Measurements from ENCODE around the gene TAOK3. TPM values are rescaled to one million over a fixed set of nuclear protein-coding genes. Genes with fewer than 3 reads are reported as not detected.

TAOK3 gene
- total RNA-seq, 1 donor from 2014 or later = 59.5 TPM

- H3K4me1 Mint-ChIP-seq (ENCODE audit: low read depth) = no peaks in the 10 kb centered on the region
- H3K36me3 Mint-ChIP-seq (ENCODE audit: low read depth) = peaks cover 33% of the 10 kb centered on the region
- intact Hi-C loops (cut with micrococcal nuclease) = no loop called here
- no peak for DNase-seq (ENCODE audit: low spot score)
- H3K27ac Mint-ChIP-seq = no peak overlapping the region
- H3K27me3 Mint-ChIP-seq (ENCODE audit: insufficient read depth) = no peaks in the 10 kb centered on the region
- no peak overlapping the region for H3K4me3 Mint-ChIP-seq
- H3K9me3 Mint-ChIP-seq = no peaks in the 10 kb centered on the region
These were observed 18.7 kb upstream of the TAOK3 start for GRCh38 chr12:118391424-118391823.

- peak overlapping the region; percentile 95 for H3K27ac Mint-ChIP-seq
- intact Hi-C loops (cut with micrococcal nuclease) = loop anchor here (2.0 kb wide), 3 partner anchors 343 to 1639 kb away; partner anchors contain the start of genes RNFT2 and SPRING1
- peaks cover 10% of the 10 kb centered on the region for H3K36me3 Mint-ChIP-seq (ENCODE audit: low read depth)
- no peaks in the 10 kb centered on the region for H3K9me3 Mint-ChIP-seq
- H3K27me3 Mint-ChIP-seq (ENCODE audit: insufficient read depth) = no peaks in the 10 kb centered on the region
- H3K4me3 Mint-ChIP-seq = peak overlapping the region; percentile 97
- peaks cover 41% of the 10 kb centered on the region for H3K4me1 Mint-ChIP-seq (ENCODE audit: low read depth)
- DNase-seq (ENCODE audit: low spot score) = peak; percentile 67
These were observed 5.3 kb upstream of the TAOK3 start for GRCh38 chr12:118377884-118378470.

GRCh38 chr12:118377021-118377883 lies 4.5 kb upstream of the TAOK3 start:
- H3K4me3 Mint-ChIP-seq = peak overlapping the region; percentile 97
- H3K27me3 Mint-ChIP-seq (ENCODE audit: insufficient read depth) = peaks cover 2% of the 10 kb centered on the region
- peaks cover 43% of the 10 kb centered on the region for H3K4me1 Mint-ChIP-seq (ENCODE audit: low read depth)
- H3K36me3 Mint-ChIP-seq (ENCODE audit: low read depth) = peaks cover 10% of the 10 kb centered on the region
- intact Hi-C loops (cut with micrococcal nuclease) = loop anchor here (2.0 kb wide), 3 partner anchors 342 to 1638 kb away; partner anchors contain the start of genes RNFT2 and SPRING1
- no peaks in the 10 kb centered on the region for H3K9me3 Mint-ChIP-seq
- no peak for DNase-seq (ENCODE audit: low spot score)
- peak overlapping the region; percentile 95 for H3K27ac Mint-ChIP-seq

GRCh38 chr12:118376089-118377020 lies 3.6 kb upstream of the TAOK3 start, which contains the start of gene SUDS3:
SUDS3 (plus strand) TSS chr12:118376555; CDS start chr12:118376692, 137 bp downstream.
- H3K4me1 Mint-ChIP-seq (ENCODE audit: low read depth) = peaks cover 44% of the 10 kb centered on the region
- H3K27ac Mint-ChIP-seq = peak within 1 kb of the TSS; percentile 99
- no peaks in the 10 kb centered on the region for H3K9me3 Mint-ChIP-seq
- peaks cover 4% of the 10 kb centered on the region for H3K27me3 Mint-ChIP-seq (ENCODE audit: insufficient read depth)
- intact Hi-C loops (cut with micrococcal nuclease) = loop anchor here (1.0 to 2.0 kb wide), 5 partner anchors 194 to 1638 kb away; partner anchors contain the start of genes RNFT2 and SPRING1
- DNase-seq (ENCODE audit: low spot score) = peak; percentile 89
- H3K36me3 Mint-ChIP-seq (ENCODE audit: low read depth) = peaks cover 6% of the 10 kb centered on the region
- H3K4me3 Mint-ChIP-seq = peak within 1 kb of the TSS; percentile 97

GRCh38 chr12:118375348-118375747 lies 2.6 kb upstream of the TAOK3 start:
- peak overlapping the region; percentile 97 for H3K4me3 Mint-ChIP-seq
- no peaks in the 10 kb centered on the region for H3K9me3 Mint-ChIP-seq
- peak overlapping the region; percentile 99 for H3K27ac Mint-ChIP-seq
- peaks cover 11% of the 10 kb centered on the region for H3K27me3 Mint-ChIP-seq (ENCODE audit: insufficient read depth)
- intact Hi-C loops (cut with micrococcal nuclease) = no loop called here
- no peak for DNase-seq (ENCODE audit: low spot score)
- H3K4me1 Mint-ChIP-seq (ENCODE audit: low read depth) = peaks cover 54% of the 10 kb centered on the region
- H3K36me3 Mint-ChIP-seq (ENCODE audit: low read depth) = peaks cover 3% of the 10 kb centered on the region

GRCh38 chr12:118374909-118375308 lies 2.2 kb upstream of the TAOK3 start:
- Mint-ChIP-seq H3K27ac (peak overlapping the region; percentile 19), H3K4me1 (ENCODE audit: low read depth) (peaks cover 56% of the 10 kb centered on the region)

GRCh38 chr12:118374126-118374725 lies 1.5 kb upstream of the TAOK3 start:
- H3K27me3 Mint-ChIP-seq (ENCODE audit: insufficient read depth) = peaks cover 13% of the 10 kb centered on the region
- DNase-seq (ENCODE audit: low spot score) = no peak
- peak overlapping the region; percentile 13 for H3K27ac Mint-ChIP-seq
- H3K9me3 Mint-ChIP-seq = no peaks in the 10 kb centered on the region
- intact Hi-C loops (cut with micrococcal nuclease) = loop anchor here (5.0 kb wide), 1 partner anchor 1293 kb away; the partner anchor contains the start of gene PRKAB1
- H3K4me1 Mint-ChIP-seq (ENCODE audit: low read depth) = peaks cover 56% of the 10 kb centered on the region
- H3K36me3 Mint-ChIP-seq (ENCODE audit: low read depth) = no peaks in the 10 kb centered on the region
- peak overlapping the region; percentile 97 for H3K4me3 Mint-ChIP-seq

More at GRCh38 chr12:118374909-118375308, 2.2 kb upstream of the TAOK3 start:
- Mint-ChIP-seq H3K36me3 (ENCODE audit: low read depth) (peaks cover under 1% of the 10 kb centered on the region), H3K4me3 (peak overlapping the region; percentile 97), H3K9me3 (no peaks in the 10 kb centered on the region), H3K27me3 (ENCODE audit: insufficient read depth) (peaks cover 13% of the 10 kb centered on the region)
- DNase-seq (ENCODE audit: low spot score) = no peak
- intact Hi-C loops (cut with micrococcal nuclease) = loop anchor here (5.0 kb wide), 1 partner anchor 1292 kb away; the partner anchor contains the start of gene PRKAB1

GRCh38 chr12:118373616-118374015 lies 909 bp upstream of the TAOK3 start:
- H3K27me3 Mint-ChIP-seq (ENCODE audit: insufficient read depth) = peaks cover 13% of the 10 kb centered on the region
- no peaks in the 10 kb centered on the region for H3K9me3 Mint-ChIP-seq
- no peak overlapping the region for H3K27ac Mint-ChIP-seq
- intact Hi-C loops (cut with micrococcal nuclease) = loop anchor here (1.0 to 5.0 kb wide), 7 partner anchors 14 to 1294 kb away; partner anchors contain the start of genes PEBP1, PRKAB1 and RFC5
- DNase-seq (ENCODE audit: low spot score) = no peak
- H3K4me1 Mint-ChIP-seq (ENCODE audit: low read depth) = peaks cover 56% of the 10 kb centered on the region
- peak overlapping the region; percentile 97 for H3K4me3 Mint-ChIP-seq
- H3K36me3 Mint-ChIP-seq (ENCODE audit: low read depth) = no peaks in the 10 kb centered on the region

- Mint-ChIP-seq H3K36me3 (ENCODE audit: low read depth) (no peaks in the 10 kb centered on the region), H3K4me3 (peak overlapping the region; percentile 97), H3K27ac (no peak overlapping the region)
These were observed 1.1 kb downstream of the TAOK3 start for GRCh38 chr12:118371321-118372282.

GRCh38 chr12:118370601-118371000 lies 2.1 kb downstream of the TAOK3 start:
- H3K27me3 Mint-ChIP-seq (ENCODE audit: insufficient read depth) = peaks cover 13% of the 10 kb centered on the region
- peaks cover 40% of the 10 kb centered on the region for H3K4me1 Mint-ChIP-seq (ENCODE audit: low read depth)
- no peaks in the 10 kb centered on the region for H3K9me3 Mint-ChIP-seq
- H3K4me3 Mint-ChIP-seq = peak overlapping the region; percentile 97
- no peak for DNase-seq (ENCODE audit: low spot score)
- H3K36me3 Mint-ChIP-seq (ENCODE audit: low read depth) = no peaks in the 10 kb centered on the region
- intact Hi-C loops (cut with micrococcal nuclease) = loop anchor here (2.0 to 5.0 kb wide), 2 partner anchors 56 to 1297 kb away; partner anchors contain the start of gene PRKAB1
- H3K27ac Mint-ChIP-seq = no peak overlapping the region

More at GRCh38 chr12:118371321-118372282, 1.1 kb downstream of the TAOK3 start:
- intact Hi-C loops (cut with micrococcal nuclease) = loop anchor here (2.0 to 5.0 kb wide), 3 partner anchors 57 to 1296 kb away; partner anchors contain the start of gene PRKAB1
- no peaks in the 10 kb centered on the region for H3K9me3 Mint-ChIP-seq
- H3K27me3 Mint-ChIP-seq (ENCODE audit: insufficient read depth) = peaks cover 13% of the 10 kb centered on the region
- H3K4me1 Mint-ChIP-seq (ENCODE audit: low read depth) = peaks cover 45% of the 10 kb centered on the region
- peak; percentile 6 for DNase-seq (ENCODE audit: low spot score)

GRCh38 chr12:118368821-118369220 lies 3.9 kb downstream of the TAOK3 start:
- Mint-ChIP-seq H3K4me3 (no peak overlapping the region), H3K27ac (no peak overlapping the region), H3K36me3 (ENCODE audit: low read depth) (no peaks in the 10 kb centered on the region), H3K4me1 (ENCODE audit: low read depth) (peaks cover 23% of the 10 kb centered on the region), H3K27me3 (ENCODE audit: insufficient read depth) (peaks cover 13% of the 10 kb centered on the region), H3K9me3 (no peaks in the 10 kb centered on the region)
- intact Hi-C loops (cut with micrococcal nuclease) = no loop called here
- no peak for DNase-seq (ENCODE audit: low spot score)

Data from activated T-helper 1 cell treated with anti-CD3 and anti-CD28 coated beads, Interleukin-12 subunit alpha, Interleukin-12 subunit beta, Interleukin-2, Interleukin-4 antibody, amounts not matched to agents 30 ng/mL and 10 ng/mL and 1 ng/mL, durations not matched to agents 14 hours and 24 hours and 36 hours (primary cell).